RWPE2 (cell line): ENCODE results near the gene NOL4L.

Experiments used
- ATAC-seq: fragments of 200-7000 bp; cut with Tn5 transposase; 3 replicates; pipeline ENCODE4 v1.9.1; 2021; ENCODE audit warnings: low read depth
- DNase-seq: peaks from one replicate; pipeline ENCODE4 v3.0.0-alpha.2; 2020; ENCODE audit warnings: low spot score
- H3K27ac ChIP-seq: fragments of 450-650 bp; 2 replicates; pipeline ENCODE4 v1.5.1; 2017; ENCODE audit warnings: mild to moderate bottlenecking; ENCODE audit not compliant: poor library complexity, severe bottlenecking
- H3K27me3 ChIP-seq: fragments of 250-450 bp; sonication (Bioruptor Pico); 2 replicates; pipeline ENCODE4 v1.5.1; 2021; ENCODE audit warnings: mild to moderate bottlenecking, moderate library complexity; ENCODE audit not compliant: insufficient read depth, poor library complexity, severe bottlenecking
- H3K36me3 ChIP-seq: fragments of 250-450 bp; sonication (Bioruptor Pico); 2 replicates; pipeline ENCODE4 v1.5.1; 2020; ENCODE audit warnings: low read depth, mild to moderate bottlenecking, moderate library complexity
- H3K4me1 ChIP-seq: fragments of 250-450 bp; sonication (Bioruptor Pico); 2 replicates; pipeline ENCODE4 v1.5.1; 2021; ENCODE audit warnings: mild to moderate bottlenecking, moderate library complexity; ENCODE audit not compliant: insufficient read depth, poor library complexity, severe bottlenecking
- H3K4me3 ChIP-seq: fragments of 250-450 bp; sonication (Bioruptor Pico); 2 replicates; pipeline ENCODE4 v1.5.1; 2021; ENCODE audit warnings: mild to moderate bottlenecking, moderate library complexity; ENCODE audit not compliant: severe bottlenecking
- H3K9me3 ChIP-seq: fragments of 250-450 bp; sonication (Bioruptor Pico); 2 replicates; pipeline ENCODE4 v1.5.1; 2021; ENCODE audit warnings: mild to moderate bottlenecking, moderate library complexity; ENCODE audit not compliant: severe bottlenecking
- TF ChIP-seq, protein P1 (sequence below): fragments of 450-650 bp; IDR thresholded peaks from one replicate; pipeline ENCODE4 v1.5.1; 2017; ENCODE audit warnings: mild to moderate bottlenecking, moderate library complexity; ENCODE audit not compliant: poor library complexity, severe bottlenecking

NOL4L gene

DNA sequence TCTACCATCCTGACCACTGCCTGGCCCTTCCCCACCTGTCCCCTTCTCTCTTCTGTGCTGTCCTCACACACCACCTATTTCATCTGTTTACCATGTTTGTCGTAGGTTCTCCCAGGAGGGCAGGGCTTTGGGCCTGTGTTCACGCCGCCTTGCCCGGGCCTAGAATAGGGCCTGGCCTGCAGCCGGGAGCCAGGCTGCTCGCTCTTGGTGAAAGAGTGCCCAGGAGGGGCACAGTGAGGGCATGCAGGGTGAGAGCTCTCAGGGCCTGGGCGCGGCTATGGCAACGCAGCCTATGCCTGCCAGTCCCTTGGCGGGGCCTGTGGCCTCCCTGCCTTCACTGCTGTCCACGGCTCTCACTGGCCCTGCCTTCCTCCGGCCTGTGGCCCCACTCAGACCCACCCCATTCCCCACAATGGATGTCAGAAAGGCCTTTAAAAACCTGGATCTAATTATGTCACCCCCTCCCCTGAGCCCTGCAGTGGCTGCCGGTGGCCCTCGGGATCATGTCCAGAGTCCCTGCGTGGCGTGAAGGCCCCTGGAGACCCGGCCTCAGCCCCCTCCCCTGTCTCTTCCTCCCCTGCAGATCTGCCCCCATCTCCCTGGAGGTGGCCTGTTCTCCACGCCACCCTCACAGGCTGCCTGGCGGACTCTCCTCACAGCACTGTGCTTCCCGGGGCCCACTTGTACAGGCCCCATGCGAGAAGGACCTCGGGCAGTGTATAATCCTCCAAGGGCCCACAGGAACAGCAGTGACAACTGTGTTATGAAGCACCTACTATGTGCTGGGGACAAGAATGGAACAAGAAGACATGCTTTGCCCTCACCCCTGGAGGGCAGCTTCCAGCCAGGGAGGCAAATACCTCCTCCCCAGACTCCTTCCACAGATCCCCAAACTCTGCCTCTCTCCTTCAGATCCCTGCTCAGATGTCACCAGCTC is 22.9 kb upstream of the NOL4L start:
- ATAC-seq = peak; percentile 13; the same call in 1 of the 3 replicates
- peak; percentile 79 for DNase-seq
- Histone ChIP-seq H3K27ac (no peak overlapping the region), H3K9me3 (no peaks in the 10 kb centered on the region), H3K4me3 (no peak overlapping the region), H3K4me1 (no peaks in the 10 kb centered on the region), H3K36me3 (no peaks in the 10 kb centered on the region), H3K27me3 (peaks cover 17% of the 10 kb centered on the region)
- TF ChIP-seq, protein P1, sequence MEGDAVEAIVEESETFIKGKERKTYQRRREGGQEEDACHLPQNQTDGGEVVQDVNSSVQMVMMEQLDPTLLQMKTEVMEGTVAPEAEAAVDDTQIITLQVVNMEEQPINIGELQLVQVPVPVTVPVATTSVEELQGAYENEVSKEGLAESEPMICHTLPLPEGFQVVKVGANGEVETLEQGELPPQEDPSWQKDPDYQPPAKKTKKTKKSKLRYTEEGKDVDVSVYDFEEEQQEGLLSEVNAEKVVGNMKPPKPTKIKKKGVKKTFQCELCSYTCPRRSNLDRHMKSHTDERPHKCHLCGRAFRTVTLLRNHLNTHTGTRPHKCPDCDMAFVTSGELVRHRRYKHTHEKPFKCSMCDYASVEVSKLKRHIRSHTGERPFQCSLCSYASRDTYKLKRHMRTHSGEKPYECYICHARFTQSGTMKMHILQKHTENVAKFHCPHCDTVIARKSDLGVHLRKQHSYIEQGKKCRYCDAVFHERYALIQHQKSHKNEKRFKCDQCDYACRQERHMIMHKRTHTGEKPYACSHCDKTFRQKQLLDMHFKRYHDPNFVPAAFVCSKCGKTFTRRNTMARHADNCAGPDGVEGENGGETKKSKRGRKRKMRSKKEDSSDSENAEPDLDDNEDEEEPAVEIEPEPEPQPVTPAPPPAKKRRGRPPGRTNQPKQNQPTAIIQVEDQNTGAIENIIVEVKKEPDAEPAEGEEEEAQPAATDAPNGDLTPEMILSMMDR = no peak

DNA sequence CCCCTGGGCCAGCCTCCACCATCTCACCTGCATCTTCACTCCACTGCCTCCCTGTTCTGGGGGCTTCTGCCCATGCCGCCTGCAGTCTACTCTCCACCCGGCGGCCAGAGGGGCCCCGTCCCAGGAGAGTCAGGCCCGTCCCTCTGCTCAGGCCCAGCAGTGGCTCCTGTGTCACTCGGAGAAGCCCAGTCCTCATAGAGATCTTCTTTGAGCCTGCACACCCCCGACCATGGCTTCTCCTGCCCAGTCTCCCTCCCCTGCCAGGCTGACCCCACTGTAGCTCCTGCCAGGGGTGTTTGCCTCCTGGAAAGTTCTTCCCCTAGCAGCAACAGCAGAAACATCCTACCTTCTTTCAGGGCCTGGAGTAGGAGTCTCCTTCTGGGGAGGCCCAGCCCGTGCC is 22.2 kb upstream of the NOL4L start:
- Histone ChIP-seq H3K4me3 (no peak overlapping the region), H3K4me1 (no peaks in the 10 kb centered on the region), H3K36me3 (no peaks in the 10 kb centered on the region), H3K27me3 (peaks cover 17% of the 10 kb centered on the region), H3K9me3 (no peaks in the 10 kb centered on the region), H3K27ac (no peak overlapping the region)
- TF ChIP-seq, protein P1 = no peak
- DNase-seq (peak; percentile 76), ATAC-seq (peak; percentile 5; the same call in 1 of the 3 replicates)

DNA sequence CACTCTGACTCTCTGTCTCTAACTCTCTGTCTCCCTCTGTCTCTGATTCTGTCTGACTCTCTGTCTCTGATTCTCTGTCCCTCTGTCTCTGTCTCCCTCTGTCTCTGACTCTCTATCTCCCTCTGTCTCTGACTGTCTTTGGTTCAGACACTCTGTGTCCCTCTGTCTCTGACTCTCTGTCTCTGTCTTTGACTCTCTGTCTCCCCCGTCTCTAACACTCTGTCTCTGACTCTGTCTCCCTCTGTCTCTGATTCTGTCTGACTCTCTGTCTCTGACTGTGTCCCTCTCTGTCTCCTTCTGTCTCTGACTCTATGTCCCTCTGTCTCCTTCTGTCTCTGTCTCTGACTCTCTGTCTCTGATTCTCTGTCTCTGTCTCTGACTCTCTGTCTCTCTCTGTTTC is 21.7 kb upstream of the NOL4L start:
- H3K4me1 ChIP-seq = no peaks in the 10 kb centered on the region
- TF ChIP-seq, protein P1 = no peak
- no peaks in the 10 kb centered on the region for H3K36me3 ChIP-seq
- peaks cover 17% of the 10 kb centered on the region for H3K27me3 ChIP-seq
- no peak overlapping the region for H3K4me3 ChIP-seq
- no peak for DNase-seq
- no peak for ATAC-seq
- no peaks in the 10 kb centered on the region for H3K9me3 ChIP-seq
- H3K27ac ChIP-seq = no peak overlapping the region

DNA sequence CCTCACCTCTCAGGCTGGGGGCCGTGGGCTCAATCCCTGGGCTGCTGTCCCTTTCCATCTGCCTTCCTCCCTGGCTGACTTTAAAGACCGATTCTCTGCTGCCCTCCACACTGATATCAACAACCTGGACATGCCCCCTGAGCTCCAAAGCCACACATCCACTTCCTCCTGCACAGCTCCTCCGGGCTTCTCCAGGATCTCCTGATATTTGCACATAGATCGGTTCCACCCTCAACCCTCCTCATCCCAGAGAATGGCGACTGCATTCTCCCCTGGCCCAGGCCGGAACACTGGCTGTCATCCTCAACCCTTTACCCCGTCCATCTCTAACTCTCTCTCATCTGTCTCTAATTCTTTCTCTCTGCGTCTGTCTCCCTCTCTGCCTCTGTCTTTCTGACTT is 21.0 kb upstream of the NOL4L start:
- DNase-seq (peak; percentile 75), ATAC-seq (peak; percentile 13; the same call in 1 of the 3 replicates)
- Histone ChIP-seq H3K36me3 (no peaks in the 10 kb centered on the region), H3K4me3 (no peak overlapping the region), H3K27ac (no peak overlapping the region), H3K27me3 (peaks cover 17% of the 10 kb centered on the region), H3K9me3 (no peaks in the 10 kb centered on the region), H3K4me1 (no peaks in the 10 kb centered on the region)
- TF ChIP-seq, protein P1 = no peak
